GM04504 (cell line): Measurements from ENCODE around the gene BEST1.

Experiments
- DNase-seq: peaks from one replicate; pipeline ENCODE4 v3.0.0-alpha.2; 2012; ENCODE audit warnings: low read depth

The BEST1 gene

GRCh38 chr11:61950035-61950547 lies at the start of gene BEST1:
TSS of gene BEST1 (plus strand) at chr11:61950351. CDS start at chr11:61951807, 1,456 bp downstream.
- DNase-seq = no peak

- DNase-seq = no peak
Observed at GRCh38 chr11:61901397-61901796, 48.8 kb upstream of the BEST1 start.

- no peak for DNase-seq
Observed at GRCh38 chr11:61902313-61902712, 47.8 kb upstream of the BEST1 start.

GRCh38 chr11:61903845-61904244 lies 46.3 kb upstream of the BEST1 start:
- DNase-seq = no peak

GRCh38 chr11:61904539-61905048 lies 45.6 kb upstream of the BEST1 start:
- no peak for DNase-seq

- DNase-seq = no peak
Observed at GRCh38 chr11:61905067-61905696, 45.0 kb upstream of the BEST1 start.

GRCh38 chr11:61905801-61906521 lies 44.2 kb upstream of the BEST1 start:
- no peak for DNase-seq

- DNase-seq = no peak
Observed at GRCh38 chr11:61906522-61906909, 43.6 kb upstream of the BEST1 start.

- DNase-seq = no peak
Observed at GRCh38 chr11:61907282-61907681, 42.9 kb upstream of the BEST1 start.

- DNase-seq = no peak
Observed at GRCh38 chr11:61907871-61908729, 42.1 kb upstream of the BEST1 start.

- no peak for DNase-seq
Observed at GRCh38 chr11:61908730-61909316, 41.3 kb upstream of the BEST1 start.

- DNase-seq = no peak
Observed at GRCh38 chr11:61910187-61911127, 39.7 kb upstream of the BEST1 start.

- no peak for DNase-seq
Observed at GRCh38 chr11:61911128-61911700, 38.9 kb upstream of the BEST1 start.

GRCh38 chr11:61911701-61912529 lies 38.2 kb upstream of the BEST1 start:
- DNase-seq = no peak

GRCh38 chr11:61912530-61912898 lies 37.6 kb upstream of the BEST1 start:
- no peak for DNase-seq

- no peak for DNase-seq
Observed at GRCh38 chr11:61912991-61913698, 37.0 kb upstream of the BEST1 start.

- no peak for DNase-seq
Observed at GRCh38 chr11:61913699-61914395, 36.3 kb upstream of the BEST1 start.

GRCh38 chr11:61914471-61915171 lies 35.5 kb upstream of the BEST1 start:
- DNase-seq = no peak
